GM21576 (cell line): ENCODE data around the gene MYO18B.

ENCODE experiments used
- ATAC-seq: cut with Tn5 transposase; IDR thresholded peaks from one replicate; pipeline ENCODE4 v1.9.1; 2021; ENCODE audit warnings: mild to moderate bottlenecking, moderate library complexity; ENCODE audit not compliant: unreplicated experiment

Gene MYO18B

GRCh38 chr22:25817092-25817943, 75.3 kb downstream of the MYO18B start:
- no peak for ATAC-seq

GRCh38 chr22:25818541-25818940, 76.6 kb downstream of the MYO18B start:
- ATAC-seq = no peak

DNA sequence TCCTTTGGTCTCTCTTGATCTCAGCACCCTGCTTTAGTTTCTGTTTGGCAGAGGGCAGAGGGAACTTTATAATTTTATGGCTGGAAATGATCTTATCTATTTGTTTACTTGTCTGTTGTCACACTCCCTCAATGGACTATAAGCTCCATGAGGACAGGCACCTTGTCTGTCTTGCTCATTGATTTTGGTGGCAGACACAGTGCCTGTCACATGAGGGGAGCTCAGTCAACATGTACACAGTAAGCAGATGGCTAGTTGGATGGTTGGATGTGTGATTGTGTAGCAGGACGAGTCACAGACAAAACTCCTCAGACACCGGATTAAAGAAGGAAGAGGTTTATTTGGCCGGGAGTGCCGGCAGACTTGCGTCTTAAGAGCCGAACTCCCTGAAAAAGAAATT, 80.4 kb downstream of the MYO18B start:
- no peak for ATAC-seq

GRCh38 chr22:25823276-25823675, 81.3 kb downstream of the MYO18B start:
- no peak for ATAC-seq

GRCh38 chr22:25824828-25825423, 82.9 kb downstream of the MYO18B start:
- ATAC-seq = no peak

DNA sequence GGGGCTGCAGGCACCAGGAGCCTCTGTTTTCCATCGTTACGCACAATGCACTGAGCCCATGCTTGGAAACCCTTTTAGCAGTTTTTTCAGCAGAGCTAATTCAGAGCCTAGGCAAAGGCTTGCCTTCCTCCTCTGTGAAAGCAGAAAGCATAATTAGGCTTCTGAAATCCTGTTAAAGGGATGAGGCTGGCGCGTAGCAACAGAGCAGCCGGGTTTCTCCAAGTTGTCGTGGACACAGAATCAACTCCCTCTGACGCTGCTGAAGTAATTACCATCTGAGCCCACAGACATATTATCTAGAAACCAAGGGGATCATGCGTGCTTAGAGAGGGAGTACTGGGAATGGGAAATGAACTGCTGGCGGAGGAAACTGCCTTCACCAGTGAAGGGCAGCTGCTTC, 85.4 kb downstream of the MYO18B start:
- ATAC-seq = no peak

DNA sequence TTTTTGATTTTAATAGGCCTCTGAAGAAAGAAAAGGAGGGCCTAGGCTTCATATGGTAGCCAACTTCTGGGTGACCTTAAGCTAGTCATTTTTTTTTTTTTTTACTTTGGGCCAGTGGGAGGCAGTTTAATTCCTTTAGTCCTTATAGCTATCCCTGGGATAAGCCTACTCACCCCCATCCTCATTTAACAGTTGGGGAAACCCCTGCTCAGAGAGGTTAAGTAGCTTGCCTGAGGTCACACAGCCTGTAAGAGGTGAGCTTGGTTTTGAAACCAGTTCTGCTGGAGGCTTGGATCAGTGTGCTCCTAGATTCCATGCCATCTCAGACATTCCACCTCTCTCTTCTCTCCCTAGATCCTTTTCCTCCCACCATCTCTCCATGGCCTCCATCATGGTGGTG, 86.4 kb downstream of the MYO18B start:
- ATAC-seq = no peak

GRCh38 chr22:25829237-25829636, 87.2 kb downstream of the MYO18B start:
- ATAC-seq = no peak

DNA sequence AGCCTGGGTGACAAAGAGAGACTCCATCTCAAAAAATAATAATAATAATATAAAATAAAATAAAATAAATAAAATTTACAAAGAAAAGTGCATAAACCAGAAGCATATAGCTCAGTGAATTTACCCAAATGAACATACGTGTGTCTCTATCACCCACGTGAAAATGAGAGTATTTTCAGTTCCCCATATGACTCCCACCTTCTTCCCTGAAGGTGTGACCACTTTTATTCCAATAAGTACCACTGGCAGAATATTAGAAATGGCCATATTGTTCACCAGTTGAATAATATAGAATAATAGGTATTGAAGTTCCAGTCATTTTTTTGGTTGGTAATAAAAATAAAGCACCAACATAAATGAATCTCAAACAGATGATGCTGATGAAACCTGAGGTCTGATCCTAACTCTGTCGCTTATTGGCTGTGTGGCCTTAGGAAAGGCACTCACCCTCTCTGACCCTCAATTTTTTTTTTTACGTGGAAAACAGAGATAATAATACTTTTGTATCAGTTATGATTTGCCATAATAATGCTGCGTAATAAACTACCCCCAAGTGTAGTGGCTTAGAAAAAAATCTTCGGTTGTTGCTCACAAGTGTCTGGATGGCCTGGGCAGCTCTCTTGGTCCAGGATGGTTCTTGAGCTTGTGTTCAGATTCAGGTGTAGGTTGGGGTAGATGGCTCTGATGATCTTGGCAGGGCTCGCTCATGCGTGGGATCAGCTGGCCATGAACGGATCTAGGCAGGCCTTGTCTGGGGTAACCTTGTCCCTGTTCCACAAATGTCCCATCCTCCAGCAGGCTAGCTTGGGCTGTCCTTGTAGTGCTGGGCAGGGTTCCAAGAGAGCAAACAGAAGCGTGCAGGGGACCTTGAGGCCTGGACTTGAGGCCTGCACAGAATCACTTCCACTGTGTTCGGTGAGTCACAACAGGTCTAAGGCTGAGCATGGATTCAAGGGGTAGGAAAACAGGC, 88.1 kb downstream of the MYO18B start:
- ATAC-seq = no peak

- ATAC-seq = no peak
Observed at GRCh38 chr22:25833091-25833490, 91.1 kb downstream of the MYO18B start.

GRCh38 chr22:25833676-25834075, 91.7 kb downstream of the MYO18B start:
- ATAC-seq = no peak

GRCh38 chr22:25834490-25834889, 92.5 kb downstream of the MYO18B start:
- no peak for ATAC-seq

GRCh38 chr22:25835348-25835747, 93.4 kb downstream of the MYO18B start:
- no peak for ATAC-seq

DNA sequence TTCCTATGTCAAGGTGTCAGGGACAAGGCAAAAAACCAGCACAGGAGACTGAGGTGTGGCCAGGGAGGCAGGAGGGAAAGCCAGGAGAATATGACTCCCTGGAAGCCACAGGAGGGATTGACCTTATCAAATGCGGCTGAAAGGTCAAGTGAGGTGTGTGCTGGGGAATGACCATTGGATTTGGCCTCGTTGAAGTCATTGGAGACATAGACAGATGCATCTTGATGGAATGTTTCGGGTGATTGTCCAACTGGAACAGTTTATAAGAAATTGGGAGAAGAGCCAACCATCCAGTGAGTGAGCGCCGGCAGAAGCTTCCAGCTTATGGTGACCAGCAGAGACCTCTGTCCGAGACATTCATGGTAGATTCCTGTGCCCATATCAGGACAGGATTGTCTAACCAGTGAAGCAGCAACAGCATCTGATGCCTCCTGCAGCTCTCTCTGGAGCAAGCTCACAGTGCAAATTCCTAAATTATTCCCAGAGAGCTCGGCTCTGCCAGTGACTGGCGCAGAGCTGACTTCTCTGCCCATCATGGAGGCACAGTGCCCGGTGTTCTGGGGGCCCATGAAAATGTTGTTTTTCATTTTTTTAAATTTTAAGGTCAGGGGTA, 95.4 kb downstream of the MYO18B start:
- no peak for ATAC-seq

GRCh38 chr22:25838960-25839741, 97.2 kb downstream of the MYO18B start:
- no peak for ATAC-seq

- ATAC-seq = no peak
Observed at GRCh38 chr22:25839755-25840154, 97.8 kb downstream of the MYO18B start.

DNA sequence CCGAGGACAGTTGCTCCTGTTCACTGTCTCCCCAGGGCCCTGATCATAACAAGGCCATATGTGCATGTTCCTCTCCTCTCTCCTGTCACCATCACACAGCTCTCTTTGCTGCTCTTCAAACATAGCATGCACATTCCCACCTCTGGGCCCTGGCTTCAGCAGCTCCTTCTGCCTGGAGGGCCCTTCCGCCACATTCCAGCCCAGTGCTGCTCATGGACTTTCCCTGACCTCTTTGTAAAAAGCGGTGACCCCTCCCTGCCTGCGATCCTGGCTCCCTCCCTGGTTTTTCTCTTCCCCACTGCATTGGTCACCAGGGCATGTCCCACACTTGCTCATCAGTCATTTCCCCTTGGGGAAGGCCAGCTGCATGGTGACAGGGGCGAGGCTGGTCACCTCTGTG, 98.2 kb downstream of the MYO18B start:
- ATAC-seq = no peak

- no peak for ATAC-seq
Observed at GRCh38 chr22:25840891-25841290, 98.9 kb downstream of the MYO18B start.

DNA sequence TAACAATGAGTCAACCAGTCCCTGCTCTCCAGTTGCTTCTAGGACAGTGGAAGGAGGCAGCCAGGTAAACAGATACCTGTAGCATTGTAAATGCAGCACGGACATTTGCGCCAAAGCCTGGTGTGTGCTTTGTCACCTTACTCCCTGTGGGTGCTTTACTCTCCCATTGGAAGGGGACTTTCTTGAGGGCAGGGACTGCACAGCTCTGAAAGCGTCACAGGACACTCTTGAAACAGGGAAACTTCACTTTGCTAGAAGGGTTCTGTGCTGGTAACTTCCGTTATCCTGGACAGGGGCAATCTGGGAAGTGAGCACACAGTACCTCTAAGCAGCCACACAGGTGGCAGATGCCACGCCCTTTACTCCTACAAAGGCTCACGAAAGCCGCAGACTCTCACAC, 99.8 kb downstream of the MYO18B start:
- ATAC-seq = no peak
